ENCODE measurements around the gene DCDC2B. TPM values are rescaled to one million over a fixed set of nuclear protein-coding genes. Genes with fewer than 3 reads are reported as not detected.

The DCDC2B gene
- polyA plus RNA-seq, 2 of the 4 experiments (the other 2 are of a cell fraction): not detected

DNA sequence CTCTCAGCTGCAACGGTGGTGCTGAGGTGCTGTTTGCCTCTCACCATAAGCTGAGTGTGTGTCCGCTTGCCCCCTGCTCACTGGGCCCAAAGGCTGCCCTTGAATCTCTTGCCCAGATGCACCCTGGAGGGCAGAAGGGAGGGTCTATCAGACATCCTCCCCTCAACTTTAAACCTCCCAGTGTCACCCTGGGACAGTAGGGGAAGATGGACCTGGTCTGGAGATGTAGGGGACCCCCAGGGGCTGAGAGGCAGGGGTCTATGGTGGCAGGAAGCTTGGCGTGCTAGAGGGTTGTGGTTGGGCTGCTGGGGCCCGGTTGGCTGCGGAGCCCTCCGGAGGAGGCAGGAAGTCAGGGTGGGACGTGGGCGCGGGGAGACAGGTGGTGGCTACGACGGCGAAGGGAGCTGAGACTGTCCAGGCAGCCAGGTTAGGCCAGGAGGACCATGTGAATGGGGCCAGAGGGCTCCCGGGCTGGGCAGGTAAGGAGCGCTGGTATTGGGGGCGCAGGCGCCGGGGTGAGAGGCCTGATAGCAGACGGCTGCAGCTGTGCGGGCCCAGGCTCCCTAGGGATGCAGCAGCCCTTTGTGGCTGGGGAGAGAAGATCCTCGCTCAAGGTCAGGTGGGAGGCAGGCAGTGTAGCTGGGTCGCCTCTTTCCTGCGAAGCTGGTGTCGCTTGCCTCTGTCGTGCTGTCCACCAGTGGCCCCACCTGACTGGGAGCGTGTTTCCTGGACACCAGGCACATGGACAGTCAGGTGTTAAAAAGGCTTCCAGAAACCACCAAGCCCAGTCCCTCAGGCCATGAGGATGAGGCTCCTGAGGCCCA lies 42.2 kb downstream of the DCDC2B start, which contains the start of gene LCK:
Gene LCK, plus strand, starts transcription at position 373 of the 824 bp plus-strand sequence. CDS start 23,065 bp downstream, outside the sequence.
- DNase-seq (ENCODE audit: low read depth in 1 of 2, low spot score in 1 of 2) (no peak), ATAC-seq (no peak), FAIRE-seq (no peak)
- POLR2A ChIA-PET: interaction anchor here (0.6 kb wide), 1 partner anchor 40 kb away, joined by 8 read pairs; no protein-coding TSS in a partner anchor
- Histone ChIP-seq H3K9me3 (no peaks in the 10 kb centered on the region), H3K27ac (no peak within 1 kb of the TSS), H3K4me2 (no peak within 1 kb of the TSS), H3K4me1 (peaks cover 3% of the 10 kb centered on the region; the same call in 1 of the 3 replicates), H3K4me3 (no peak within 1 kb of the TSS)
- 89% methylated on average over 16 of the region's 25 CpGs for WGBS (ENCODE audit: missing lambda C conversion rate)
- CTCF ChIA-PET: interaction anchor here (0.9 to 7.7 kb wide), 4 partner anchors 10 to 41 kb away, joined by 3 to 96 read pairs (median 6); no protein-coding TSS in a partner anchor
- no peak for TF ChIP-seq MYC (IDR thresholded peaks at IDR 0.05; ENCODE audit: borderline replicate concordance, low read length)
- TF ChIP-seq FOSL2 (IDR thresholded peaks at IDR 0.05): no peak
- no peak for TF ChIP-seq FOSL2 (CRISPR knock-in tag; IDR thresholded peaks at IDR 0.05)
- TF ChIP-seq HOXB13 (CRISPR knock-in tag; IDR thresholded peaks at IDR 0.05; ENCODE audit: low read depth): no peak
- TF ChIP-seq NPAS2 (CRISPR knock-in tag; IDR thresholded peaks at IDR 0.05; ENCODE audit: borderline replicate concordance): no peak
- TF ChIP-seq, protein P1, sequence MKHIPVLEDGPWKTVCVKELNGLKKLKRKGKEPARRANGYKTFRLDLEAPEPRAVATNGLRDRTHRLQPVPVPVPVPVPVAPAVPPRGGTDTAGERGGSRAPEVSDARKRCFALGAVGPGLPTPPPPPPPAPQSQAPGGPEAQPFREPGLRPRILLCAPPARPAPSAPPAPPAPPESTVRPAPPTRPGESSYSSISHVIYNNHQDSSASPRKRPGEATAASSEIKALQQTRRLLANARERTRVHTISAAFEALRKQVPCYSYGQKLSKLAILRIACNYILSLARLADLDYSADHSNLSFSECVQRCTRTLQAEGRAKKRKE (CRISPR knock-in tag; IDR thresholded peaks at IDR 0.05; ENCODE audit: low read depth): no peak
- TF ChIP-seq USF2 (IDR thresholded peaks at IDR 0.05): no peak
- no peak for TF ChIP-seq NR3C1 (IDR thresholded peaks at IDR 0.05)
- no peak for TF ChIP-seq EP300 (IDR thresholded peaks at IDR 0.05)
- TF ChIP-seq FOXS1 (CRISPR knock-in tag; IDR thresholded peaks at IDR 0.05): no peak
- TF ChIP-seq CBX2 (IDR thresholded peaks at IDR 0.05; ENCODE audit: borderline replicate concordance, low read depth): no peak
- no peak for TF ChIP-seq JUN (IDR thresholded peaks at IDR 0.05)
- no peak for TF ChIP-seq EHF (CRISPR knock-in tag; IDR thresholded peaks at IDR 0.05)
- TF ChIP-seq, protein P2, sequence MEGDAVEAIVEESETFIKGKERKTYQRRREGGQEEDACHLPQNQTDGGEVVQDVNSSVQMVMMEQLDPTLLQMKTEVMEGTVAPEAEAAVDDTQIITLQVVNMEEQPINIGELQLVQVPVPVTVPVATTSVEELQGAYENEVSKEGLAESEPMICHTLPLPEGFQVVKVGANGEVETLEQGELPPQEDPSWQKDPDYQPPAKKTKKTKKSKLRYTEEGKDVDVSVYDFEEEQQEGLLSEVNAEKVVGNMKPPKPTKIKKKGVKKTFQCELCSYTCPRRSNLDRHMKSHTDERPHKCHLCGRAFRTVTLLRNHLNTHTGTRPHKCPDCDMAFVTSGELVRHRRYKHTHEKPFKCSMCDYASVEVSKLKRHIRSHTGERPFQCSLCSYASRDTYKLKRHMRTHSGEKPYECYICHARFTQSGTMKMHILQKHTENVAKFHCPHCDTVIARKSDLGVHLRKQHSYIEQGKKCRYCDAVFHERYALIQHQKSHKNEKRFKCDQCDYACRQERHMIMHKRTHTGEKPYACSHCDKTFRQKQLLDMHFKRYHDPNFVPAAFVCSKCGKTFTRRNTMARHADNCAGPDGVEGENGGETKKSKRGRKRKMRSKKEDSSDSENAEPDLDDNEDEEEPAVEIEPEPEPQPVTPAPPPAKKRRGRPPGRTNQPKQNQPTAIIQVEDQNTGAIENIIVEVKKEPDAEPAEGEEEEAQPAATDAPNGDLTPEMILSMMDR (IDR thresholded peaks at IDR 0.05): no peak
- TF ChIP-seq MAZ (IDR thresholded peaks at IDR 0.05; ENCODE audit: borderline replicate concordance, low read depth, low read length): no peak
- TF ChIP-seq, protein P3, sequence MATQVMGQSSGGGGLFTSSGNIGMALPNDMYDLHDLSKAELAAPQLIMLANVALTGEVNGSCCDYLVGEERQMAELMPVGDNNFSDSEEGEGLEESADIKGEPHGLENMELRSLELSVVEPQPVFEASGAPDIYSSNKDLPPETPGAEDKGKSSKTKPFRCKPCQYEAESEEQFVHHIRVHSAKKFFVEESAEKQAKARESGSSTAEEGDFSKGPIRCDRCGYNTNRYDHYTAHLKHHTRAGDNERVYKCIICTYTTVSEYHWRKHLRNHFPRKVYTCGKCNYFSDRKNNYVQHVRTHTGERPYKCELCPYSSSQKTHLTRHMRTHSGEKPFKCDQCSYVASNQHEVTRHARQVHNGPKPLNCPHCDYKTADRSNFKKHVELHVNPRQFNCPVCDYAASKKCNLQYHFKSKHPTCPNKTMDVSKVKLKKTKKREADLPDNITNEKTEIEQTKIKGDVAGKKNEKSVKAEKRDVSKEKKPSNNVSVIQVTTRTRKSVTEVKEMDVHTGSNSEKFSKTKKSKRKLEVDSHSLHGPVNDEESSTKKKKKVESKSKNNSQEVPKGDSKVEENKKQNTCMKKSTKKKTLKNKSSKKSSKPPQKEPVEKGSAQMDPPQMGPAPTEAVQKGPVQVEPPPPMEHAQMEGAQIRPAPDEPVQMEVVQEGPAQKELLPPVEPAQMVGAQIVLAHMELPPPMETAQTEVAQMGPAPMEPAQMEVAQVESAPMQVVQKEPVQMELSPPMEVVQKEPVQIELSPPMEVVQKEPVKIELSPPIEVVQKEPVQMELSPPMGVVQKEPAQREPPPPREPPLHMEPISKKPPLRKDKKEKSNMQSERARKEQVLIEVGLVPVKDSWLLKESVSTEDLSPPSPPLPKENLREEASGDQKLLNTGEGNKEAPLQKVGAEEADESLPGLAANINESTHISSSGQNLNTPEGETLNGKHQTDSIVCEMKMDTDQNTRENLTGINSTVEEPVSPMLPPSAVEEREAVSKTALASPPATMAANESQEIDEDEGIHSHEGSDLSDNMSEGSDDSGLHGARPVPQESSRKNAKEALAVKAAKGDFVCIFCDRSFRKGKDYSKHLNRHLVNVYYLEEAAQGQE (IDR thresholded peaks at IDR 0.05): no peak
- no peak for TF ChIP-seq ZNF302 (CRISPR knock-in tag; IDR thresholded peaks at IDR 0.05)
- TF ChIP-seq HOXA7 (CRISPR knock-in tag; IDR thresholded peaks at IDR 0.05): no peak
